Upper lobe of left lung (tissue), 6 donors: Measurements from ENCODE around the gene CDK15. TPM values are rescaled to one million over a fixed set of nuclear protein-coding genes. Genes with fewer than 3 reads are reported as not detected.
A peak's percentile ranks its signal among the peaks of the same experiment; 100 is the strongest.

ENCODE experiments used
- ATAC-seq, 2 donors: fragments of 200-7000 bp; cut with Tn5 transposase; one replicate each; pipeline ENCODE4 v1.9.1; 2022; ENCODE audit warnings: mild to moderate bottlenecking in 2 of 2, moderate library complexity in 2 of 2; ENCODE audit not compliant: low FRiP score in 2 of 2
- DNase-seq, 2 donors: peaks; one replicate each; pipeline ENCODE4 v3.0.0-alpha.2; 2019 to 2020
- H3K27ac ChIP-seq, 4 donors: fragments of 200-600 bp; sonication (generic); one replicate each; pipeline ENCODE4 v1.5.1; 2016 to 2019
- H3K27me3 ChIP-seq, 4 donors: fragments of 200-600 bp; sonication (generic); one replicate each; pipeline ENCODE4 v1.5.1; 2017 to 2019
- H3K36me3 ChIP-seq, 4 donors: fragments of 200-600 bp; sonication (generic); one replicate each; pipeline ENCODE4 v1.5.1; 2016 to 2019
- H3K4me1 ChIP-seq, 4 donors: fragments of 200-600 bp; sonication (generic); one replicate each; pipeline ENCODE4 v1.5.1; 2018 to 2019
- H3K4me3 ChIP-seq, 4 donors: fragments of 200-600 bp; sonication (generic); one replicate each; pipeline ENCODE4 v1.5.1; 2017 to 2019; ENCODE audit warnings: mild to moderate bottlenecking in 2 of 4, moderate library complexity in 1 of 4
- H3K9me3 ChIP-seq, 4 donors: fragments of 200-600 bp; sonication (generic); one replicate each; pipeline ENCODE4 v1.5.1; 2018 to 2019
- CTCF ChIP-seq, 6 experiments: fragments of 450-650 bp in 4 of 6; fragments of 200-600 bp in 2 of 6; sonication (generic) in 2 of 6; IDR thresholded peaks; one replicate each; pipeline ENCODE4 v1.5.1; 2016 to 2019; ENCODE audit warnings: antibody characterized with exemption in 6 of 6
- EP300 ChIP-seq, 4 donors: sonication (generic); formaldehyde crosslinking; IDR thresholded peaks; one replicate each; pipeline ENCODE4 v1.5.1; 2017; ENCODE audit warnings: antibody characterized with exemption in 4 of 4, control low read depth in 2 of 4
- POLR2A ChIP-seq, 4 donors: fragments of 450-650 bp; IDR thresholded peaks; one replicate each; pipeline ENCODE4 v1.5.1; 2016 to 2017; ENCODE audit warnings: antibody characterized with exemption in 4 of 4, mild to moderate bottlenecking in 2 of 4
- POLR2AphosphoS5 ChIP-seq, 2 donors: sonication (generic); formaldehyde crosslinking; IDR thresholded peaks; one replicate each; pipeline ENCODE4 v1.5.1; 2017; ENCODE audit warnings: antibody characterized with exemption in 2 of 2
- WGBS, 2 donors: methylation state at CpG; one replicate each; pipeline ENCODE4 v1.1.5; 2017 to 2018; 5-methylcytosine and 5-hydroxymethylcytosine counted together
- total RNA-seq, 6 donors: library from RNA; depleted of rRNA in 4 of 6; stranded (reverse); fragments of >200 nt in 4 of 6; gene quantifications; one replicate each; pipeline versions ENCODE4 v1.1.0 to v1.2.1, GENCODE V29; 2016 to 2021
- donor health status: DM: no; HTN: no; CAD: no; lungs with moderate emphysema.
- donor health status: DM: no; HTN: yes; CAD: no; lungs with severe emphysema.

The CDK15 gene
- total RNA-seq, 6 donors from 2014 or later = 0.10 to 3.4 (median 1.3) TPM

- Histone ChIP-seq H3K4me3 (peak overlapping the region in 2 of 4 donors; percentile 7 to 10), H3K9me3 (no peaks in the 10 kb centered on the region), H3K27me3 (no peaks in the 10 kb centered on the region), H3K36me3 (no peaks in the 10 kb centered on the region), H3K4me1 (peaks cover 0 to 3% (median 0%) of the 10 kb centered on the region in 4 donors), H3K27ac (no peak overlapping the region)
- no peak for DNase-seq
- no peak for TF ChIP-seq CTCF (IDR thresholded peaks at IDR 0.05)
- TF ChIP-seq POLR2A (IDR thresholded peaks at IDR 0.05) = no peak
- no peak for TF ChIP-seq POLR2AphosphoS5 (IDR thresholded peaks at IDR 0.05)
- no peak for TF ChIP-seq EP300 (IDR thresholded peaks at IDR 0.05)
- 25 to 40% methylated on average over 8 of the region's 8 CpGs for WGBS, 2 donors
- ATAC-seq = no peak
These were observed 82.1 kb downstream of the CDK15 start for GRCh38 chr2:201888426-201888800.

- Histone ChIP-seq H3K27ac (no peak overlapping the region), H3K4me1 (no peaks in the 10 kb centered on the region), H3K36me3 (no peaks in the 10 kb centered on the region), H3K4me3 (no peak overlapping the region), H3K9me3 (no peaks in the 10 kb centered on the region), H3K27me3 (no peaks in the 10 kb centered on the region)
- no peak for ATAC-seq
- TF ChIP-seq EP300 (IDR thresholded peaks at IDR 0.05) (no peak), POLR2AphosphoS5 (IDR thresholded peaks at IDR 0.05) (no peak), CTCF (IDR thresholded peaks at IDR 0.05) (no peak), POLR2A (IDR thresholded peaks at IDR 0.05) (no peak)
- no peak for DNase-seq
These were observed 84.1 kb downstream of the CDK15 start for GRCh38 chr2:201890453-201890852.

DNA sequence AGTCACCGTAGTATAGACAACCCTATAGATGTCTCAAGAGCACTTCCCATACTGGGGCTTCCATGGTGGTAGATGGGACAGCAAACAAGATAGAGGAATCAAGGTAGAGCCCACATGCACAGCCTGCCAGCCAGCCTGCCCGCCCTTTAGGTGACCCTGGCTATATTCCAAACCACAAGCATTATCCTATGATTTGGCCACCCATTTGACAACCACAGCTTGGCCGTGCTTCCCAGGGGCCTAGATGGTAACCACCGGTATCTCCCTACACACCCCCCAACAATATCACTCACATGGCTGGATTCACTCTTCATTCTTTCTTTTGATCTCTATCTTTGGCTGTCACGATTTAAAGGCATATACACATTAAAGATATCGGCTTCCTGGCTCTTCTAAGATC, 85.3 kb downstream of the CDK15 start:
- no peak overlapping the region for H3K4me3 ChIP-seq
- no peak for ATAC-seq
- 86 to 90% methylated on average over 6 of the region's 6 CpGs for WGBS, 2 donors
- no peak for DNase-seq
- no peaks in the 10 kb centered on the region for H3K27me3 ChIP-seq
- no peaks in the 10 kb centered on the region for H3K36me3 ChIP-seq
- no peaks in the 10 kb centered on the region for H3K9me3 ChIP-seq
- H3K4me1 ChIP-seq = no peaks in the 10 kb centered on the region
- TF ChIP-seq CTCF (IDR thresholded peaks at IDR 0.05) (no peak), POLR2A (IDR thresholded peaks at IDR 0.05) (no peak), POLR2AphosphoS5 (IDR thresholded peaks at IDR 0.05) (no peak), EP300 (IDR thresholded peaks at IDR 0.05) (no peak)
- no peak overlapping the region for H3K27ac ChIP-seq

DNA sequence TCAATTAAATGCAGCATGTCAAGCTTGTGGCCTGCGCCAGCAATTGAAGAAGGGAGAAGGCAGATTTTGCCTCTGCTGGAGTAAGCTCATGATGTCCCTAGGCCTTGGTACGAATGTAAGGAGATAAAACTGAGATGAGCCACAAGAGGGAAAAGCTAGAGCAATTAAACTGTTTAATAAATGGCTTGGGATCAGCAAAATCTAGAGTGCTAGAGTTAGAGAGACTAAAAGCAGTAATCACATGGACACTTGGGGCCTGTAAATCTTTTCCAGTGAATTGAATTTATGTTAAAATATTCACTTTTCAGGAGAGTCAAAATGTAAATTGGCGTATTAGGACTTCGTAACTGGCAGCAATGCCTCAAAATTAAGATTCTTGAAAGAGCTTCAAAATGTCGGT, 86.2 kb downstream of the CDK15 start:
- Histone ChIP-seq H3K36me3 (no peaks in the 10 kb centered on the region), H3K27ac (no peak overlapping the region), H3K9me3 (no peaks in the 10 kb centered on the region), H3K4me3 (no peak overlapping the region), H3K4me1 (no peaks in the 10 kb centered on the region), H3K27me3 (no peaks in the 10 kb centered on the region)
- ATAC-seq (no peak), DNase-seq (no peak)
- no peak for TF ChIP-seq EP300 (IDR thresholded peaks at IDR 0.05)
- TF ChIP-seq POLR2A (IDR thresholded peaks at IDR 0.05) = no peak
- TF ChIP-seq POLR2AphosphoS5 (IDR thresholded peaks at IDR 0.05) = no peak
- no peak for TF ChIP-seq CTCF (IDR thresholded peaks at IDR 0.05)
- WGBS, 2 donors = 89 to 93% methylated on average over 5 of the region's 5 CpGs

DNA sequence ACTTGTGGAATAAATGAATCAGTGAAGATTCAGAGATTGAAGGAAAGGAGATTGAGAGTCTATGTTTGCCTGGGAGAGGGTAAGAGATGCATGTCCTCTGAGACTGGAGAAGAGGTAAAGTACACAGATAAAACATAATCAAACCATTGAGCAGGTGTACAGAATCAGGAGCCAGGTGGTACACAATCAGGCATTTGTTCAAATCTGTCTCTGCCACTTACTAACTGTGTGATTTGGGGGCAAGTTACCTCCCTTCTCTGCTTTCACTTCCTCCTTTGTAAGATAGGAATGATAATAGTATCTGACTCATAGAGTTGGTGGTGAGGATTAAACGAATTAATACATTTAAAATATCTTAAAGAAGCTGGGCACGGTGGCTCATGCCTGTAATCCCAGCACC, 94.0 kb downstream of the CDK15 start:
- no peak overlapping the region for H3K4me3 ChIP-seq
- ATAC-seq (no peak), DNase-seq (no peak)
- H3K27me3 ChIP-seq = no peaks in the 10 kb centered on the region
- no peak for TF ChIP-seq POLR2A (IDR thresholded peaks at IDR 0.05)
- no peak for TF ChIP-seq EP300 (IDR thresholded peaks at IDR 0.05)
- no peak for TF ChIP-seq CTCF (IDR thresholded peaks at IDR 0.05)
- TF ChIP-seq POLR2AphosphoS5 (IDR thresholded peaks at IDR 0.05) = no peak
- no peak overlapping the region for H3K27ac ChIP-seq
- peaks cover 0 to 3% (median 0%) of the 10 kb centered on the region in 4 donors for H3K4me1 ChIP-seq
- no peaks in the 10 kb centered on the region for H3K36me3 ChIP-seq
- 69 to 79% methylated on average over 2 of the region's 2 CpGs for WGBS, 2 donors
- H3K9me3 ChIP-seq = no peaks in the 10 kb centered on the region
